ENCODE measurements around the gene MAPK9.
"Not testable (repeated sequence)": the region's sequence is repeated elsewhere in the genome, so short reads cannot be mapped to it uniquely, and the experiment has no call there.

Gene MAPK9

DNA sequence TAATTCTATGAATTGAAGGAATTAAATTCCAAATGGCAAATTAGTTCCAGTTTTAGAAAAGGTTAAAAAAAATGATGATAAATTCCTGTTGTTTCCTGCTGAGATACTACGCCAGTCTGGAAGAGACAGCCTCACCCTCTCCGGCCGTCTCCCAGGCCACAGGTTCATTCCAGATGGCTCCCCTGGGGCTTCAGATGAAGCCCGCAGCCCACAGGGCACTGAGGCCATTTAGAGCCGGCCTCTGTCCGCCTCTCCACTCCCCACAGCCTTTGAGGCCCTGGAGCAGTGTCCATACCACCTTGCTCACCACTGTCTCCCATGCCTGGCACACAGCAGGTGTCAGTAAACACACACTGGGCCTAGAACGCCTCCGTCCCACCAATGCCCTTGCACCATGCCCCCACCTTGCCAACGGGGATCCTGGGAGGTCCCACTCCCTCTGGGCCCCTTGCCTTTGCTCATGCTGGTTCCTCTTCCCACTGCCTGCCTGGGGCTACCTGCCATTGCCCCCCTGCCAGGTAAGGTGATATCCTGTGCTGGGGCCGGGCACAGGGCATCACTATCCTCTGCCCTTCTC is 35.2 kb upstream of the MAPK9 start:
- DNase-seq (ENCODE audit: low read depth): no peak

DNA sequence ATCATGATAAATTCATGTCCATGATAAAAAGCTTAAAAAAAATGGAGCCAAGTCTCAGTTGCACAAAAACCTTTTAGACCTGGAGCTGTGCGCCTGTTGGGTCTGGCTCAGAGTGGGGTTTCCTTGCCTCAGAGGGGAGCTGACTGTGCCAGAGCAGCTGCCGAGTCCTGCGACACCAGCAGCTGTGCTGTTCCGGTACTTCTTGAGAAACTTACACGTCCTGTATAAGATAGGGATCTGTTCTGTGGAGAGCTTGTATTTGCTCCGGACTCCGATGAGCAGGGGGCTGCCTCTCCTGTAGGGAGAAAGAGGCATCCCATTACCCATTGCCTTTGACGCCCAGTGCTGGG is 32.7 kb upstream of the MAPK9 start:
- no peak for DNase-seq (ENCODE audit: low read depth)

DNA sequence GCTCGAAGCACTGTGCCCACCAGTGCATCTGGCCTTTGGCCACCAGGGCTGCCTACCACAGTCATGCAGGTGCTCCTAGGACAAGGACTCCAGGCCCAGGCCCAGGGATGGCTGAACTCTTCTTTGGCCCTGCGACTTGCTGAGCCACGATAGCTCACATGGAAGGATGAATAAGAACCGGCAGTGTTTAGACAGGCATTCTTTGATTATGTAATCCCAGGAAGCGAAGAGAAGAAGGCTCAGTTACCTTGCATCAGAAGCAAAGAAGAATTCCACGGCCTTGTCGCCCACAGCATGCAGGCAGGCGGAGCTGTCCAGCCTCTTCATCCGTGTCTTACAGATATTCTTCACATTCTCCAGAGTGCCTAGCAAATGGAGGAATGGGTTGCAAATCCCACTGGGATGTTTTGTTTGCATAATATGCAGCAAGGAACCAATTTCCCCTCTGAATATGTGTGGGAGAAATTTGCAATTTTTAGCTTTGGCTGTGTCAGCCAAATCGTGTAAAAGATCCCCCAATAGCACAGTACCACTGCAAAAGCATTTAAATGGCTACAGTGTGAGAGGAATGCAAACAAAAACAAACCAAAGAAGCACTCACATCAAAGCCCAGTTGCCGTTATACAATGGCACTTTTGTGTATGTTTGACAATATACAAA is 32.2 kb upstream of the MAPK9 start:
- no peak for DNase-seq (ENCODE audit: low read depth)

DNA sequence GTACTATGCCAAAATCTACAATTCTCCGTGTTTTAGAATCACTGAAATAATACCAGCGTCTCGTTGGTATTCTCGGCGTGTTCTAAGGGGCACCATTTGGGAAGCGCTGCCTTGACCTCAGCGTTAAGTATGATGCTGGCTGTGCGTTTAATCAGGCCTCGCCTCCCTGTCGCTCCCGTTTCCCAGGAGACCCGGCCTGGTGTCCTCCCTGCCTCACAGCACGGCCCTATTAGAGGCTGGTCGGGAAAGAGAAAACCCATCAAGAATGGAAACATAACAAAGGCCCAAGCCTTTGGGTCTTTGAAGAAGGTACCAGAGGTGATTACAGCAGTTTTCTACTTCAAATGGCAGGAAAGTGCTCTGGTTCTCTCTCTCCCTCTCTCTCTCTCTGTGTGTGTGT is 31.3 kb upstream of the MAPK9 start:
- no peak for DNase-seq (ENCODE audit: low read depth)

DNA sequence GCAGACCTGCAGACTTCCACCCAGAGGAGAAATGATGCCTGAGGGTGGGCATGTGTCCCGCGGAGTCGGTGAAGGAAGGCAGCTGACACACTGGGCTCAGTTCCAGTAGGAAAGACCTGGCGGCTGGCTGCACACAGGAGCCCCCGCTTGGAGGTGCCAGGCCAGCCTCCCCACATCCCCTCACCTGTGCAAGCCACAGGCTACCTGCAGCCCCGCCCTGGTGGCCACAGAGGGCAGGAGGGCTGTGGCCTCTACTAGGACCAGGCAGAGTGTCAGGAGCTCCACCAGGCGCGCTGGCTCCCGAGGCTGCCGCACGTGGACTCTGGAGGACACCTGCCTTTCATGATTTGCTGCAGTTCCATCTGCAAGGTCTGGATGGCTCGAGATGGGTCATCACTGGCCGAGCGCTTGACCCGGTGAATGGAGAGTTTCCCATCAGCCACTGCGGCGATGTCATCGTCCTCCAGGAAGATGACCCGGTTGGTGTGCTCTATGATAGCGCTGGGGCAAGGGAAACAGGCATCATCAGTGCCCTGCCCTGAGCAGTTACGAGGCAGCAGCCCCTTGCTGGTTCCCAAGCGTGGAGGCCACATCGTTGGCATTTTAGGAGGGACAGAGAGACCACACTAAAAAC is 26.7 kb upstream of the MAPK9 start:
- no peak for DNase-seq (ENCODE audit: low read depth)

DNA sequence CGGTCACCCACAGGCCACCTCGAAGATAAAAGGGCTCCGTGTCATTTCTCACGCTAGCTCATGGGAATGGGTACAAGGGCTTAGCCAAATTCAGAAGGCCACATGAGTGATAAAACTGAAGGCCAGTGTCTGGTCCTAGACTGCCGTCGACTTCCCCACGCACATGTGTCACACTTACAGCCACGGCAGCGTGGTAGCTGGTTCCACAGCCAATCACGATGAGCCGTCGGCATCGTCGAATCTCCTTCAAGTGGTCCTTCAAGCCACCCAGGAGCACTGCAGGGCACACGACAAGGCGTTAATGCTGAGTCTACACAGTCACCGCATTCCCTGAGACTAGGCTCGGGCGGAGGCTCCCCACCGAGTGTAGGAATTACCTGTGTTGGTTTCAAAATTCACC is 24.7 kb upstream of the MAPK9 start:
- no peak for DNase-seq (ENCODE audit: low read depth)

DNA sequence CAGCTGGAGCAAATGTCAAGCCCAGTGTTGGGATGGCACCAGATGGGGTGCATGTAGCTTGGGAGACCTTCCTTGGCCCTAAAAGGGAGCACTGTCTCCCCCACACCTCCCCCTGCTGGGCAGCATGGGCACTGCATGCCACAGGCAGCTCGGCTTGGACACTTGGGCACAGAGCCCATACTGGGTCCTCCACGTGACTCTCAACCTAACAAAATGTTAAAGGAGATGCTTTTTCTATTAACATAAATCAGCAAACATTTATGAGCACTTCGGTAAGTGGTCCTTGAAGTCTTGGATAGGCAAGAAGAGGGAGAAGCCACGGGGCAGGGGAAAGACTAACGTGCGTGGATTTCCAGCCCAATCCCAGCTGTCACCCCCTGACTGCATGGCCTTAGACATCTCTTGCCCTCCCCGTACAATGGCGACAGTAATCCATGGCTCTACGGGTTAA is 23.9 kb upstream of the MAPK9 start:
- no peak for DNase-seq (ENCODE audit: low read depth)

DNA sequence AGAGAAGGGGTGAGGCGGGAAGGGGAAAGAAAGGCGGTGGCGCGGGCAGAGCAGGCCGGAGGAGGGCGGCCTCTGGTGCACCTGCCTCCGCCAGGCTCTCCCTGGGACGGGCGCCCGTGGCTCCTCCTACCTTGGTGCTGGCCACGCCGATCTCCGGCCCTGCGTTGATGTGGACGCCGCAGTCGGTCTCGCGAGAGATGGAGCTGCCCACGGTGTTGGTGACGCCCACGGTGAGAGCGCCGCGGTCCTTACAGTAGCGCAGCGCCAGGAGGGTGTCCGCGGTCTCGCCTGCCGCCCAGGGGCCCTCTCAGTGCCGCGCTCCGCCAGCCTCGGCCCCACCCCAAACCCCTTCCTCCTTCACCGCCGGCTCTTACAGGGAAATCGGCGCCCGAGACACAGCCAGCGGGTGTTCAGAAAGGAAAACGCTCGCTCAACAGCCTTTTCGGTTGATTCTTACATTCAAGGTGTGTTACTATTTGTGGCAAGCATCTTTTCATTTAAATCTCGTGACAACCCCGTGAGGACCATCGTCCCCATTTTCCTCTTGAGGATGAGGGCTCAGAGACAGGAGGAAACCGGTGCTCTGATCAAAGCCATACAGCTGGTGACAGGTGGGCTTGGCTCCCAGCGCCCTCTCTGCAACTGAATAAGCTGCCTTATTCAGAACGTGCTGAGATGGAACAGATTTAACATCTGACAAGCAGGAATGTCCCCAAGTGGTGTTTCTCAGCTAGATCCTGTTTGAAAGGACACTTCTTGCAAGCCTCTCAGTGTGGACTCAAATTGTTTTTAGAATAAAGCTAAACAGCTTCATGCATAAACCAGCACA is 22.0 kb upstream of the MAPK9 start:
- peak; percentile 91 for DNase-seq (ENCODE audit: low read depth)

DNA sequence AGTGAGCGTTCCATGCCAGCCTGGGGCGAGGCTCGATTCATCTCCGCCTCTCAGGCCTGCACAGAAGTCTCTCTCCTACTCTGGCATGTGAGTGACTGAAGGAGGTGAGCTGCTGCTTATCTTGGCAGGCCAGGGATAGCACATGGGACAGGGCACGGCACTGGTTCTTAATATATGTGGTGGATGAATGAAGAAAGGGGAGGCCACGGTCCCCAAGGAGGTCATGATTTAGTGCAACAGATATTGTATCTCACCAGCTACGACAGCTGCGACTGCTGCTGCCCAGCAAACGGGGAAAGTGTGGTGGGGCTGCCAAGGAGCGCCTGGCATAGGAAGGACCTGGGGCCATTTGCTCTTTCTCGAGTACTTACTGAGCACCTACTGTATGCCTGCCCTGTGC is 19.3 kb upstream of the MAPK9 start:
- DNase-seq (ENCODE audit: low read depth): no peak

DNA sequence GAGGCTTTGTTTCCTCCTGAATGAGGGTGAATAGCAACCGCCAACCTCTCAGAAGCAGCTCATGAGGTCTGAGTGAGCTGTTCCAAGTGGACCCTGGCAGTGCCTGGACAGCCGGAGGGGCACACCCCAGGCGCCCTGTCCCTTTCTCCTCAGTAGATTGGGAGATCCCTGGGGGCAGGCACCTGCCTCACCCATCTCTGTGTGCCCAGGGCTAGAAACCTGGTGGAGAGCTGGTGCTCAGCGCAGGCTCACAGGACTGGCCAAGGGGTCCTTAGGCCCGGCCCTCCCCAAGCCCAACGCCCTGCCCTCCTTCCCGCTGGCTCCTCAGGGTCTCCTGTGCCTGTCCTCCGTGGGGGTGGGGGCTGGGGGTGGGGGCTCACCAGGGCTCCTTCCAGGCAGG is 14.9 kb upstream of the MAPK9 start:
- DNase-seq (ENCODE audit: low read depth): no peak

DNA sequence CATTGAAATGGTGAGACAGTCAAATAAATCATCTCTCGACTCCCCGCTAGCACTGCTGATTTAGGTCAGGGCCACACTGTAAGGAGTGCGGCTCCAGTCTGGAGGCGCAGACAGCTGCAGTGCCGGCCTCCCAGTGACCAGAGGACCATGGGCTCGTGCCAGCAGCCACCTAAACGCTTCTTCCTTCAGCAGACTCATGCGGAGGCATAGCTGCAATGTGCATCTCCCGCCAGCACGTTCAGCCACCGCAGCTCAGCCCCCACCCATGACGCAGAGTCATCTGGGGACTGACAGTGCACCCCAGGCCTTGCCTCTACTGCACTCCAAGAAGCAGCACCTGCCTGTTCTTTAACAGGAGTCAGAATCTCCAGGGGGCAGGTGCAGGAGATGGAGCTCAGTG is 13.6 kb upstream of the MAPK9 start:
- DNase-seq (ENCODE audit: low read depth): no peak

DNA sequence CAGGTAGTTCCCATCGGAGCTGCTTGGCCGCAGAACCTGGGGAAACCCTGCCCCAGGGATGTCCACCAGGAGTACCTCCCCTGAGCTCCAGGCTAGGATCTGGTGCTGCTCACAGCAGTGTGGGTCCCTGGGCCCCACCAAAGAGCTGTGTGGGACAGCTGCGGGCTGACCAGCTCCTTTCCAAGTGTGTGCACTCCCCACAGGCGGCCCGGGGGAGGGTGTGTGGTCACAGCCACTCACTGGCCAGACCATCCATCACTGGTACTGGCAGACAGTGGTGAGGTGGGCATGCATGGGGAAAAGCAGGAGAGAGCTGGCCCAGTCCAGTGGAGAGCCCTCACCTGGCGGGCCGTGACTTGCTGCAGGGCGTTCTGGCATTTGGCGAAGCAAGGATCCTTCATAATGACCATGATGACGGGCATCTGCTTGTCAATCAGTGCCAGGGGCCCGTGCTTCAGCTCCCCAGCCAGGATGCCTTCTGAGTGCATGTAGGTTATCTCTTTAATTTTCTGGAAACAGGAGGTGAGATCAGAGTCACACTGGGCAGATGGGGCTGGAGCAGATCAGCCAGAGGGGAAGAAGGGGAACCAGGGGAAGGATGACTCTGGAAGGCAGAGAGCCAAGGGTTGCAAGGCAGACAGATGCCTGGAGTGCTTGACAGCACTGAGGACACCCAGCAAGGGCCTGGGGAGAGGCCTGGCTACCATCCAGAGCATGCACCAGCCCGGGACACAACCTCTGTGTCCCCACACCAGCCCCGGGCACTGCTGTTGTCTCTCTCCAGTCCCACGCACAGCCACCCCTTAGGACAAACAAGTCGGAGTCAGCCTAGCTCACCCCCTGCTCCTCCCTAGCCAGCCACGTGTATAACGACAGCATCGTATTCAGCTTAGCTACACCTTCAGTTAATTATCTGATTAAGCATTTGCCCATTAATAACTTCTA is 12.8 kb upstream of the MAPK9 start:
- no peak for DNase-seq (ENCODE audit: low read depth)

DNA sequence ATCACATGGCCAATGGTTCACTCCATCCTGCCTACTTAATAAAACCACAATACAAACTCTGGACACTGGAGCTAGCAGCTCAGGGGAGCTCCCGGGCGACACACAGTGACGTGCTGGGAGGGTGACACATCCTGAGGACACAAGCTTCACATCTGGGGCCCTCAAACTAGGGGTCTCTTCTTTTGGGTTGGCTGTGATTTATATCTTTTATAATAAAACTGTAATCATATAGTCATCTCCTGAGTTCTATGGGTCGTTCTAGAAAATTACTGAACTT is 12.1 kb upstream of the MAPK9 start:
- no peak for DNase-seq (ENCODE audit: low read depth)

DNA sequence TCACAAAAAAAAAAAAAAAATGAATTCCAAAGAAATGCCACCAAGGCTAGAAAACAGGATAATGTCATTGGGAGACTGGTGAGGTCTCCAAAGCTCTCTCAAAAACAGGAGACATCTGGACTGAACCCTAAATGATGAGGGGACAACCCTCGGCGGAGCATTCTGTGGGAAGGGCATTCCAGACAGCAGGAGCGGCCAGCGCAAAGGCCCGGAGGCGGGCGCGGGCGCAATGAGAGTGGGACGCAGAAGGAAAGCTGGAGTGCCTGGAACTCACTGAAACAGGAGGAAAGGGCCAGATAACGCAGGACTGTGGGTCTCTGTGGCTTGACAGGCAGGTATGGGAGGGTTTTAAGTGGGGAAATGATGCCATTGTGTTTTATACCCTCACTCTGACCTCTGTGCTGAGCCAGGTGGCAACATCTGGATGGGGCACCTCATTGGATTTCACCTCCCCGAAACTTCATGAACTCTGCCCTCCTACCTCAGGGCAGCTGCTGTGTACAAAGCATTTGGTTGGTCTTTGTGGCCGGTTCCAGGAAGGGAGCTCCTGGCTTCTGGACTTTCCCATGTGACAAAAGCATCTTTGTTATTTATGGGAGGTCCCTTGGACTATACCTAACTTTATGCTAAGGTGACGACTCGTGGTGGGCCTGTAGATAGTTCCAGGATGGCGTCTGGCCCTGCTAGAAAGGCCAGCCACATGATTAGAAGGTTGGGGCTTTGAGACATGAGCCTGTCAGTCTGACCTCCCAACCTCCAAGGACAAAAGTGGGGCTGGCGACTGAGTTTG is 11.5 kb upstream of the MAPK9 start:
- no peak for DNase-seq (ENCODE audit: low read depth)

DNA sequence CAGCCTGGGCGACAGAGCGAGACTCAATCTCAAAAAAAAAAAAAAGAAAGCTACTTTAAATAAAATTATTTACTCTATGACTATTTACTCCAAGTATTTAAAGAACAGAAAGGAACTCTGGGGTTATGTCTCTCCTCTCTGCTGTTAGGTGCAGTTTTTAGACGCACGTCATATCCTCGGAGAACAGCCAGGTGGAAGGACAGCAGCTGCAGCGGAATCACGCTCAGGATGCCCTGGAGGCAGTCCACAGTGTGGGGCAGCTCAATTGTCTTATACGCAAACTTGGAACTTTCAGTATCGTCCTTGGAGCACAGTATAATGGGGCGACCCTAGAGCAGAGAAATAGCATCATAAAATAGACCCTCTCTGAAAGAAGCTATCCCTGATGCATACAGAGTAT is 10.4 kb upstream of the MAPK9 start:
- no peak for DNase-seq (ENCODE audit: low read depth)

DNA sequence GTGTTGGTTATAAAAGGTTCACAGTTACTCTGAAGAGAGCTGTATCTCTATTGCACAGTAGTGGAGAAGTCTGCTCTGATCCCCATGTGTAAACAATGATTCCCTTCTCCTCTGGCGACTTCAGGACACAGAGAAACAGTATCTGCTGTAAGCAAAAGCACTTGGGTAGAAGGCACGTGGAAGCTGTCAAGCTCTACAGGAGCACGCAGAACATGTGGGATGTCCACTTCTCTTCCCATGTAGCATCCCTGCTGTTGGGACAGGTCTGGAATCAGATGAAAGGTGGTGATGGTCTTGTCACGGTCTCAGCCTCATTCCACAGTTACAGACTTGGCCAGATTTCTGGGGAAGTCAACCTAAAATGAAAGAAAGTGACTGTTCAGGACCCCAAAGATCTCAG is 9.4 kb upstream of the MAPK9 start:
- no peak for DNase-seq (ENCODE audit: low read depth)

DNA sequence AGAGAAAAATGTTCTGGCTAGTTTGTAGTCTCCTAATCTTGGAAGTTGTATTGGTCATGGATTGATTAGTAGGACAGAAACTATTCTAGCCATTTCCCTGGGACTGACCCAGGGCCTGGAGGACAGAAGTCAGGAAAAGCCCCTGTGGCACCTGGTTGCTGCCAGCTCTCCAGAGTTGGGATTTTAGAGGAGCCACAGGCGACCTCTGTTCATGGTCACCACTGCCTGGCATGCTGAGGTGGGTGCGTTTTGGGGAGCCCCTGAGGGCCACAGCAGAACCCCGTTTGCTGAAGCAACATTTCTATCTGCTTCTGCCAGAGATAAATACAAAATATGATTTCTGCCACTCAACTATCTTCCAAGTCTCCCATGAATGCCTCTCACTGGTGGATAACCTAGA is 7.6 kb upstream of the MAPK9 start:
- no peak for DNase-seq (ENCODE audit: low read depth)

DNA sequence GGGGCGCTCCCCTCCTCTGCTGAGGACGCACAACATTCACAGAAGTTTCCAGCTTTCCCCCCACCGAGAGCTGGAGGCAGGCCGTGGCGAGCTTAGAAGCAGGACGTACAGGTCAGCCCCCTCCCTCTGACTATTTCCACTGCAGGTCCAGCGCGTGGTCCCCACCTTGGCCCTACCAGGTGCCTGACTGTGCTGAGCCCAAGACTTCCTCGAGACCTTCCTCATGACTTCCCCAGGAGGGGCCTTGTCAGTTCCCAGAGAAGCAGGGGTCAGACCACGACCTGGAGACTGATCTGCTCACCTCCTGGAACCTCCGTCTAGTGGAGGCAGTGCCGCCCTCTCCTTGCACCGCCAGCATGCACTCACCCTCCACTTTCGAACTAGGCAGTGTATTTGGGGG is 7.1 kb upstream of the MAPK9 start:
- DNase-seq (ENCODE audit: low read depth): not testable (repeated sequence)

DNA sequence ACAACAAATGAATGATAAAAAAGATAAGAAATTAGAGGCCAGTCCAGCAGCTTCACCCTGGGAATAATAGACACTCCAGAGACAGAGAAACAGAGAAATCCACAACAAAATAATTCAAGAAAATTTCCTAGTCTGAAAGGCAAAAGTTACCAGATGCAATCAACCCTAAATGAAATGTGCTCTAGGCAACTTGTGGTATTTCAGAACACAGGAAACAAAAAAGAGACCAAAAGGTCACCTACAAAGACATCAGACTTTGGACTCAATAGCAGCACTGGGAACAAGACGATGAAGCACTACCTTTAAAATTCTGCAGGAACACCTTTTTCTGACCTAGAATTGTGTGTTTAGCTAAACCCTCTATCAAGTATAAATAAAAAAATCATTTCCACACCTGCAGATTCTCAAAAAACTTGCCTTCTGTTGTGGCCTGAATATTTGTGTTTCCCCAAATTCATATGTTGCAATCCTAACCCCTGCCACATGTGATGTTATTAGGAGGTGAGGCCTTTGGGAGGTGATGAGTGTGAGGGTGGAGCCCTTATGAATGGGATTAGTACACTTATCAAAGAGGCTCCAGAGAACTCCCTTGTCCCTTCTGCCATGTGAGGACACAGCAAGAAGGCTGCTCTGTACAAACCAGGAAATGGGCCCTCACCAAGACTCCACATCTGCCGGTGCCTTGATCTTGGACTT is 5.9 kb upstream of the MAPK9 start:
- DNase-seq (ENCODE audit: low read depth): no peak

DNA sequence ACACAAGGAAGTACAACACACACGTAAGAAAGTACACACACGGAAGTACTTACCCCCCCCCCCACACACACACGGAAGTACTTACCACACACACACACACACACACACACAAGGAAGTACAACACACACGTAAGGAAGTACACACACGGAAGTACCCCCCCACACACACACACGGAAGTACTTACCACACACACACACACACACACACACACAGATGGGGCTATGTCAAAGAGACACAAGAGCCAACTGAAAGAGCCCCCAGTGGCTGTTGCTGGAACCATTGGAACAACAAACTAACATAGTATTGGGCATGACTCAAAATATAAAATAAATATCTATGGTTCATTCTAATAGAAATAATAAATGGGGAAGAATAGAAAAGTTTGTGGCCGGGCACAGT is 4.9 kb upstream of the MAPK9 start:
- DNase-seq (ENCODE audit: low read depth): no peak

Measured in CMK (cell line).